MG63 (cell line): ENCODE data around the gene STRBP. TPM values are rescaled to one million over a fixed set of nuclear protein-coding genes. Genes with fewer than 3 reads are reported as not detected.

Source experiments
- DNase-seq: peaks from one replicate; pipeline ENCODE4 v3.0.0-alpha.2; 2020
- H3K27me3 ChIP-seq: fragments of 250-450 bp; sonication (Bioruptor Pico); 2 replicates; pipeline ENCODE4 v1.5.1; 2020; ENCODE audit warnings: mild to moderate bottlenecking, moderate library complexity
- H3K36me3 ChIP-seq: fragments of 250-450 bp; sonication (Bioruptor Pico); 2 replicates; pipeline ENCODE4 v1.5.1; 2020; ENCODE audit warnings: mild to moderate bottlenecking, moderate library complexity
- H3K4me3 ChIP-seq: fragments of 250-450 bp; sonication (Bioruptor Pico); 2 replicates; pipeline ENCODE4 v1.5.1; 2020; ENCODE audit warnings: mild to moderate bottlenecking, moderate library complexity
- H3K9me3 ChIP-seq: fragments of 250-450 bp; sonication (Bioruptor Pico); 2 replicates; pipeline ENCODE4 v1.5.1; 2020; ENCODE audit warnings: mild to moderate bottlenecking, moderate library complexity
- total RNA-seq: library from RNA; depleted of rRNA; stranded (reverse); fragments of >200 nt; shearing (Covaris generic); gene quantifications from 2 replicates; pipeline ENCODE4 v1.2.3, GENCODE V29; 2014; ENCODE audit warnings: low replicate concordance; rRNA removed

STRBP gene
- total RNA-seq, 1 experiment from 2014 or later, result 8.1 TPM

- Histone ChIP-seq H3K4me3 (no peak overlapping the region), H3K36me3 (peaks cover 30% of the 10 kb centered on the region)
- DNase-seq, result no peak
These were observed 181.0 kb downstream of the STRBP start for GRCh38 chr9:123087359-123087888.

DNA sequence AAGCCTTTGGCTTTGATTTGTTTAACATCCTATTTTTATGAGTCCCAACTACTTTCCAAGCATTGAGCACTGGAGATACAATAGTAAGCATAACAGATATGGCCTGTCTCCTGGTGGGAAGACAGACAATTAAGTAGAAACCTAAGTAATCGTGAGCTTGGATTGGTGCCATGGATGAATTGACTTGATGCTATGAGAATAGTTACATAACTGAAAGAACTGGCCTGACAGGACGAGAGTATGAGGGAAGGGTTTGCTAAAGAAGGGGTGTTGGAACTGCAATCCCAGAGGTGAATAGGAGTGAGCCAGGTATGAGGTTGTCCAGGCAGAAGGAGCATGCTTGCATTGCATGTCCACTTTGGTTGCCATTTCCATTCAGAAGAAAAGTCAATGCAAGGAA is 182.5 kb downstream of the STRBP start:
- Histone ChIP-seq H3K4me3 (no peak overlapping the region), H3K27me3 (no peaks in the 10 kb centered on the region), H3K9me3 (no peaks in the 10 kb centered on the region), H3K36me3 (peaks cover 24% of the 10 kb centered on the region)
- DNase-seq, result no peak

More at GRCh38 chr9:123087359-123087888, 181.0 kb downstream of the STRBP start:
- no peaks in the 10 kb centered on the region for H3K9me3 ChIP-seq
- no peaks in the 10 kb centered on the region for H3K27me3 ChIP-seq

DNA sequence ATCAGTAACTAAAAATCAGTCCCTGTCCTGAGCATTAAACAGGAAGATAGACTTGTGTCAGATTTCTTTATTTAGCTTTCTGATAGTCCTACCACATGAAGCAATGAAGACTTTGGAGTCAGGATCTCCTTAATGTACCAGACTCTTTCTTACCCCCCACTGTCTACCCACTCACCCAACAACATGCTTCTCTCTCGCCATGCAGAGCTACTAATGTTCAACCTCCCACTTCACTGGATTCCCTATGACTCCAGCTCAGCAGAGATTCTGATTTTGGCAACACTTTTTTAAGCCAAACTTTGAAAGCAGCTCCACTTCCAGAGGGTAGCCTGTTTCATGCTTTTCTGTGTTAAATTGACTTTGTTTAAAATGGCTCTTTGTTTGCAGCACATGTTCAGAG is 184.1 kb downstream of the STRBP start:
- H3K27me3 ChIP-seq, result no peaks in the 10 kb centered on the region
- no peak overlapping the region for H3K4me3 ChIP-seq
- peaks cover 29% of the 10 kb centered on the region for H3K36me3 ChIP-seq
- DNase-seq, result no peak
- H3K9me3 ChIP-seq, result no peaks in the 10 kb centered on the region

DNA sequence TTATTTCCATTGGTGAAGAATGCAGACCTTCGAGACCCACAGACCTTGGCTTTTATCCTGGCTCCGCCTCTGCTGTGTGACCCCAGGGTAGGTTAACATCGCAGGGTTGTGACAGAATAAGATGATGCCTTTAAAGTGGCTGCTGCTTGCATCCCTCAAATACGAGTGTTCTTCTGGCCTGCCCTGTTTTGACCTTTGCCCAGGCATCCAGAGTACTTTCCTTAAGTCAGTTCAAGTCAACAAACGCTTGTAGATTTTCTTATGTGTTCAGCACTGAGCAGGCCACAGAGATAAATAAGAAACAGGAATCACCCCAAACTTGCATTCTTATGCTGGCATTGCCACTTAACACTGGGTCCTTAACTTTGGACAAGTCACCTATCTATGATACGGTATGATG is 184.7 kb downstream of the STRBP start:
- Histone ChIP-seq H3K4me3 (no peak overlapping the region), H3K27me3 (no peaks in the 10 kb centered on the region), H3K9me3 (no peaks in the 10 kb centered on the region), H3K36me3 (peaks cover 32% of the 10 kb centered on the region)
- DNase-seq, result no peak

- no peaks in the 10 kb centered on the region for H3K27me3 ChIP-seq
- peaks cover 28% of the 10 kb centered on the region for H3K36me3 ChIP-seq
- no peaks in the 10 kb centered on the region for H3K9me3 ChIP-seq
- no peak for DNase-seq
- H3K4me3 ChIP-seq, result no peak overlapping the region
These were observed 186.6 kb downstream of the STRBP start for GRCh38 chr9:123081824-123082223.

DNA sequence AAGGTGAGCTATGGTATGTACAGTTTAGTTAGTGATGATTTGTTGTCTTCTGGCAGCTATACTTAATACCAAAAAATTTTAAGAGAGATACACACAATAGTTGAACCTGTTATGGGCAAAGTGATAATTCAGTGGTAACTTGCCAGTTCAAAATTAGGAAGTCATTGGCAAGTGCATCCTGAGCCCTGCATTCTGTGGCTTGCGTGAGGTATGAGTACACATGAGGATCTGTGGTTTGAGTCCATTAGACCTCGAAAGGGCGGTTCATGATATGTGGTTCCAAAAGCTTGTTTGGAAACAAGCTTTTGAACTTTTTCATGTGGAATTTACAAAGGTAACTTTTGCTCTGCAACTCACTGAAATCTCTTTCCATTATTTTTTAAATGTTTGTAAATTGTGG is 187.9 kb downstream of the STRBP start:
- Histone ChIP-seq H3K9me3 (no peaks in the 10 kb centered on the region), H3K27me3 (no peaks in the 10 kb centered on the region), H3K4me3 (no peak overlapping the region), H3K36me3 (peaks cover 31% of the 10 kb centered on the region)
- no peak for DNase-seq

GRCh38 chr9:123074628-123075027 is 193.8 kb downstream of the STRBP start:
- Histone ChIP-seq H3K4me3 (no peak overlapping the region), H3K36me3 (peaks cover 25% of the 10 kb centered on the region)
- no peak for DNase-seq

DNA sequence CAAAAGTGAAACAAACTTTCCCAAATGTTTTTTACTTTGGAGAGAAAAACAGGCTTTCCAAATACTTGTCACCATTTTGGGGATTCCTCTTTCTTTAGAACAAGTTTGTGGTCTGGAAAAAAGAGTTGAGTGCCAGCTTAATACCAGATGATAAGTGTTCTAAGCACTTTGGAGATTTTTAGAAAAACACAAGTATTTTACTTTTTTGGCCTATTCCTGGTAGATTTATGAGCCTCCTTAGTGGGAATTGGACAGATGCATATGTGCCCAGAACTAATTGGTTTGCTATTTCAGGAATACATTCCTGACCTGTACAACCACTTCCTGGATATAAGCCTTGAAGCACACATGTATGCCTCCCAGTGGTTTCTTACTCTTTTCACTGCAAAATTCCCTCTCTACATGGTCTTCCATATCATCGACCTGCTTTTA is 194.4 kb downstream of the STRBP start:
- Histone ChIP-seq H3K9me3 (no peaks in the 10 kb centered on the region), H3K36me3 (peaks cover 25% of the 10 kb centered on the region), H3K27me3 (no peaks in the 10 kb centered on the region), H3K4me3 (no peak overlapping the region)
- DNase-seq, result no peak

More at GRCh38 chr9:123074628-123075027, 193.8 kb downstream of the STRBP start:
- no peaks in the 10 kb centered on the region for H3K27me3 ChIP-seq
- H3K9me3 ChIP-seq, result no peaks in the 10 kb centered on the region

DNA sequence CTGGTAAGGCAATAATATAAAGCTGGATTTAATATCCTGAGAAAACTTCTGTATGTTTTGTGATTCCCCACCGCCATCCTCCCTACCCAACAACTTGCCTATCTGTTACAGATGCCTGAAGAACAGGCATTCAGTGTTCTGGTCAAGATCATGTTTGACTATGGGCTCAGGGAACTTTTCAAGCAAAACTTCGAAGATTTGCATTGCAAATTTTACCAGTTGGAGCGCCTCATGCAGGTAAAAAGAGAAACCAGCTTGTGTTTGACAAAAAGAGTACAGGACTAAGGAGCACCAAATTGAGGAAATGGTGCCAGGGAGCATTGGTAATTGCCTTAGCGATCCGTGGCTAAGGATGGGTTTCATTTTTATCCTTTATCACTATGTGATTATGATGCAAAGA is 194.9 kb downstream of the STRBP start:
- peaks cover 22% of the 10 kb centered on the region for H3K36me3 ChIP-seq
- DNase-seq, result no peak
- H3K4me3 ChIP-seq, result no peak overlapping the region

DNA sequence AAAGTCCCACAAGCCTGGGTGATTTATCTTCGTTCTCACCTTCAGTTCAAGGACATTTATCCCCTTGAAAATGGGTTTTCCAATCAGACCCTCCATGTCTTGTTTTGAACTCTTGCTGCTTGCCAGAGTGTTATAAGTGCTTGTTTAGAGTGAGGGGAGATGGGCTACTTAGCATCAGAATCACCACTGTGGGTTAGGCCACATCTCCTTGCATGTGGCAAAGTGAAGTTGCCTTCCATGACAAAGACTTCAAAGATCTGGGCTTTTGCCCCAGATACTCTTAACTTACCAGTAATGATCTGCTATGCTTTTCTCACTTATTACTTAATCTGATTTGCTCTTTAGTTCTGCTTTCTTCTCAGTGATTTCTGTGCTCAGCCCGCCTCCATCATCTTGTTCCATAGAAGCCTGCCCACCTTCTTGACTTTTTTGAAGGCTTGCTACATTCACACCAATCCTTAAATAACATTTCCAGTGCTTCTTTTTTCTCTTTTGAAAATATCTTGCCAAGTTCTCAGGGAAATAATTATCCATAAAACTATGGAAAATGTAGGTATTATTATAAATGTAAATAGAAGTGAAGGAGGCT is 195.9 kb downstream of the STRBP start:
- Histone ChIP-seq H3K9me3 (no peaks in the 10 kb centered on the region), H3K36me3 (peaks cover 25% of the 10 kb centered on the region), H3K27me3 (no peaks in the 10 kb centered on the region), H3K4me3 (no peak overlapping the region)
- DNase-seq, result no peak

More for the DNA sequence above, 194.9 kb downstream of the STRBP start:
- no peaks in the 10 kb centered on the region for H3K27me3 ChIP-seq
- no peaks in the 10 kb centered on the region for H3K9me3 ChIP-seq

Other genes starting within 250 kb of the STRBP start
- not detected in 2 replicates for gene GPR21, start 234.9 kb downstream of the STRBP start, total RNA-seq
- gene CRB2, start 87.6 kb upstream of the STRBP start, total RNA-seq, result not detected in 2 replicates